Activated CD4-positive, alpha-beta T cell treated with anti-CD3 and anti-CD28 coated beads, Interleukin-2, amount 10 ng/mL, durations not matched to agents 7 days and 5 days (primary cell): Measurements from ENCODE around the gene CEMIP. TPM values are rescaled to one million over a fixed set of nuclear protein-coding genes. Genes with fewer than 3 reads are reported as not detected.

Source experiments
- CTCF ChIA-PET: fragments of 350-600 bp; sonication (Branson Sonifier 250); formaldehyde crosslinking; loops from one replicate; lab custom pipeline; 2021; ENCODE audit warnings: antibody characterized with exemption; lab: Charles Lee
- POLR2A ChIA-PET: fragments of 350-600 bp; sonication (Branson Sonifier 250); formaldehyde crosslinking; loops from one replicate; lab custom pipeline; 2021; ENCODE audit warnings: antibody characterized with exemption; lab: Charles Lee
- DNase-seq: peaks from one replicate; pipeline ENCODE4 v3.0.0-alpha.2; 2020
- H3K27ac Mint-ChIP-seq: one replicate; pipeline ENCODE4 v1.8.0; 2021; ENCODE audit warnings: mild to moderate bottlenecking, moderate library complexity, mixed read lengths
- H3K27me3 Mint-ChIP-seq: one replicate; pipeline ENCODE4 v1.8.0; 2021; ENCODE audit warnings: mixed read lengths
- H3K36me3 Mint-ChIP-seq: one replicate; pipeline ENCODE4 v1.8.0; 2021; ENCODE audit warnings: low read depth, mixed read lengths
- H3K4me1 Mint-ChIP-seq: one replicate; pipeline ENCODE4 v1.8.0; 2021; ENCODE audit warnings: mixed read lengths
- H3K4me3 Mint-ChIP-seq: one replicate; pipeline ENCODE4 v1.8.0; 2021; ENCODE audit warnings: mild to moderate bottlenecking, moderate library complexity, mixed read lengths
- H3K9me3 Mint-ChIP-seq: one replicate; pipeline ENCODE4 v1.8.0; 2021; ENCODE audit warnings: mixed read lengths
- total RNA-seq, 2 experiments: library from RNA; stranded (reverse); gene quantifications; one replicate each; pipeline ENCODE4 v1.2.3, GENCODE V29; 2021

Gene CEMIP
- total RNA-seq, 2 experiments from 2014 or later: not detected

DNA sequence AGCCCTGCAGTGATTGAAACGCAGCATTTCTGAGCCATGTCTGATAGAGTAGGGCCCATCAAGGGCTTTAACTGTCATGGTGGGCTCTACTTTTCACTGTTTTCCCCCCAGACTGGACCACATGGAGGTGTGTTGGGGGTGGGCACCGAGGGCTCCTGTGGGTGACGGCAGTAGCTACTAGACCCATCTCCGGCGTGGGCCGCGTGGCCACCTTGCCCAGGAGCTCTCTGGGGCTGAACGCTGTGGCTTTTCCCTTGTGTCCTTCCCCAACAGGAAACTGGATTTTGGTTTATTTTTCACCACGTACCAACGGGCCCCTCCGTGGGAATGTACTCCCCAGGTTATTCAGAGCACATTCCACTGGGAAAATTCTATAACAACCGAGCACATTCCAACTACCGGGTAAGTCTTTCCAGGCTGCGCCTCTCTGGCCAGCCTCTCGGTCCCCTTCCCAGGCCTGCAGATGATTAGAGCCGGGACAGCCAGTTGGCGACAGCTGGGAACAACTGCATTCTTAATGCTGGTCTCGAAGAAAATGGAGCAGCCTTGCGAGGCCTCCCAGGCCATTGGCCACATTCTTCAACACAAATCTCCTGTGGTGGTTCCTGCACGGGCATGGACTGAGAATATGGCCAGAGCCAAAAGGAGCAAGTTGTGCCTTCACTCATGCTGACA lies 142.7 kb downstream of the CEMIP start:
- no peak overlapping the region for H3K4me3 Mint-ChIP-seq
- no peak overlapping the region for H3K27ac Mint-ChIP-seq
- H3K27me3 Mint-ChIP-seq: no peaks in the 10 kb centered on the region
- H3K4me1 Mint-ChIP-seq: peaks cover 16% of the 10 kb centered on the region
- H3K9me3 Mint-ChIP-seq: no peaks in the 10 kb centered on the region
- CTCF ChIA-PET: interaction anchor here (0.7 to 0.8 kb wide), 2 partner anchors 19 to 248 kb away, joined by 3 read pairs; no protein-coding TSS in a partner anchor
- H3K36me3 Mint-ChIP-seq: no peaks in the 10 kb centered on the region
- POLR2A ChIA-PET: no interaction called here
- DNase-seq: no peak

DNA sequence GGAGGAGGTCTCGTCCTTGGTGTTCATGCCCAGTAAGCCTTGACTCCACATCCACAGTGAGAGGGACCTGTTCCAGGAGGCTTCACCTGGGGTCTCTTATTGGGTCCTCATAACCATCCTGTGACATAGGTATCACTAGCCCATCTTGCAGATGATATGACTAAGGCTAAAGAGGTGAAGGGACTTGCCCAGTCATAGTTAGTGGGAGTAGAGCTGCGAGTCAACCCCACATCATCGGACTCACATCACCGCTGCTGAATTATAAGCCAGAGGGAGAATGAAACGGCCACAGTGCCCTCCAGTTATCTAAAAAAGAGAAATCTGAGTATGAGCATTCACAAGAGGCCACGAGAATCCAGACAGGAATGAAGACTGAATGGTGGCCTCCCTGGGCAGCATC lies 144.5 kb downstream of the CEMIP start:
- CTCF ChIA-PET: interaction anchor here (0.9 kb wide), 1 partner anchor 24 kb away, joined by 3 read pairs; no protein-coding TSS in a partner anchor
- POLR2A ChIA-PET: no interaction called here
- Mint-ChIP-seq H3K9me3 (no peaks in the 10 kb centered on the region), H3K36me3 (no peaks in the 10 kb centered on the region), H3K4me3 (no peak overlapping the region), H3K27me3 (no peaks in the 10 kb centered on the region), H3K27ac (no peak overlapping the region), H3K4me1 (peaks cover 16% of the 10 kb centered on the region)
- no peak for DNase-seq

DNA sequence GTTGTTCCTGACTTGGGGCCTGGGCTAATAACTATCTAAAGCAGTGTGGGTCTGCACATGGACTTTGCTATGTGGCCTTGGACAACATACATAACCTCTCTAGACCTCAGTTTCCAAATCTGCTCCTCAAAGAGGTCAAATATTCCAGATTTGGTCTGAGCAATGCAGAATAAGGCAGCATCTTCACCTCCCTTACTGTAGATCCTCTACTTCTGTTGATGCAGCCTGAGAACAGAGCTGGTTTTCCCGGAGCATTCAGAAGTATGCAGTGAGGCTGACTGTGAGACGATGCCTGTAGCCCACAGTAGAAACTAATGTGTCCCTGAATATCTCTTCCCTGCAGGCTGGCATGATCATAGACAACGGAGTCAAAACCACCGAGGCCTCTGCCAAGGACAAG lies 145.1 kb downstream of the CEMIP start:
- H3K4me3 Mint-ChIP-seq: no peak overlapping the region
- no peak overlapping the region for H3K27ac Mint-ChIP-seq
- peaks cover 16% of the 10 kb centered on the region for H3K4me1 Mint-ChIP-seq
- H3K27me3 Mint-ChIP-seq: no peaks in the 10 kb centered on the region
- CTCF ChIA-PET: interaction anchor here (0.5 to 1.1 kb wide), 3 partner anchors 25 to 228 kb away, joined by 3 read pairs; no protein-coding TSS in a partner anchor
- no peak for DNase-seq
- no peaks in the 10 kb centered on the region for H3K9me3 Mint-ChIP-seq
- POLR2A ChIA-PET: no interaction called here
- H3K36me3 Mint-ChIP-seq: no peaks in the 10 kb centered on the region

DNA sequence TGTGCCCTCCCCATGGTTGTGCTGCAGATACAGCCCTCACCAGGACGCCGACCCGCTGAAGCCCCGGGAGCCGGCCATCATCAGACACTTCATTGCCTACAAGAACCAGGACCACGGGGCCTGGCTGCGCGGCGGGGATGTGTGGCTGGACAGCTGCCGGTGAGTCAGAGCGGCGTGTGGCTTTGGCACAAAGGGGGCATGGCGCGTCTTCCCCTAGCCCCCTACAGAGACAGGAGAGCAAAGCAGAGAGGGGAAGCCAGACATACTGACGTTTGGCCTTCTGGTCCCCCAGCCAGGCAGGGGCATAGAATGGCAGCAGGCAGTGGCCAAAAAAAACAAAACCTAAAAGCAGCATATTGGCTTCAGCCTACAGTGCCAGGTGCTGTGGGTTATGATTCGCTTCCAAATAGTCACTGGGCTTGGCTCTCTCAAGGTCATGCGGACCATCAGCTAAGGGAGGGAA lies 146.5 kb downstream of the CEMIP start:
- H3K9me3 Mint-ChIP-seq: no peaks in the 10 kb centered on the region
- H3K4me3 Mint-ChIP-seq: no peak overlapping the region
- peaks cover 6% of the 10 kb centered on the region for H3K4me1 Mint-ChIP-seq
- no peak for DNase-seq
- no peaks in the 10 kb centered on the region for H3K27me3 Mint-ChIP-seq
- POLR2A ChIA-PET: interaction anchor here (0.7 kb wide), 1 partner anchor 478 kb away, joined by 4 read pairs; no protein-coding TSS in a partner anchor
- H3K27ac Mint-ChIP-seq: no peak overlapping the region
- CTCF ChIA-PET: interaction anchor here (1.1 kb wide), 1 partner anchor 35 kb away, joined by 3 read pairs; no protein-coding TSS in a partner anchor
- H3K36me3 Mint-ChIP-seq: no peaks in the 10 kb centered on the region

DNA sequence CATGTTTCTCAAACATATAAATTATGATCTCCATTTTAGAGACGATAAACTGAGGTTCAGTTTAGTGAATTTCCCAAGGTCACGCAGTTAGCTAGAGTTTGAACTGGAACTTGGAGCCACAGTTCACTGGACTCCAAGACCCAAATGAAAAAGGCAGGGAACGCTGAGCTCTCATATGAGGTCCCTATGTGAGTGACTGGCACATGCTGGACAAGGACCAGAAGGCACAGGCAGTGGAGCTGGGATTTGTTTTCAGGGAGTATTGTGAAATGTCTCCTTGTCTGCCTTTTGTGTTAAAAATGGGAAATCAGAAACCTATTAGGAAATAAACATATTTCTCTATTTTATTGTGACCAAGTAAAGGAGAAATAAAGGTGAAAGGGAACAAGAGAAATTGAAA lies 147.0 kb downstream of the CEMIP start:
- H3K36me3 Mint-ChIP-seq: no peaks in the 10 kb centered on the region
- no peak overlapping the region for H3K4me3 Mint-ChIP-seq
- DNase-seq: no peak
- ChIA-PET CTCF (no interaction called here), POLR2A (interaction anchor here (0.7 kb wide), 1 partner anchor 479 kb away, joined by 4 read pairs; no protein-coding TSS in a partner anchor)
- H3K4me1 Mint-ChIP-seq: peaks cover 1% of the 10 kb centered on the region
- H3K27me3 Mint-ChIP-seq: no peaks in the 10 kb centered on the region
- H3K27ac Mint-ChIP-seq: no peak overlapping the region
- no peaks in the 10 kb centered on the region for H3K9me3 Mint-ChIP-seq

DNA sequence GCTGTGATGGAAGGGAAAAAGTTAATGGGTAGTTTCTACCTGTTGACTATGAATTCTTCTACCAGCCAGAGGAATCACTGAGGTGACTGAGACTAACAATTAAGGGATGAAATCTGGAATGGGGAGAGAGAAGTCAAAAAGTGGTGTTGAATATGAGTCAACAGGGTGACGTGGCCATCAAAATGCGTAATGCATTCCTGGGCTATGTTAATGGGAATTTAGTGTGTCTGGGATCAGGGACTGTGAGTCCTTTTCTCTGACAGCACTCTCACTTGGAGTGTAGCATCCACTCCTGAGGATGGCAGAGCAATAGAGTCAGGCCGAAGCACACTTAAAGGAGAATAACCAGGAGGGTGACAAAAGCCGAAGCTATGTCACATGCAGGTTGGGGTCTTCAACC lies 150.1 kb downstream of the CEMIP start:
- ChIA-PET POLR2A (interaction anchor here (0.6 kb wide), 1 partner anchor 41 kb away, joined by 5 read pairs; no protein-coding TSS in a partner anchor), CTCF (interaction anchor here (1.0 kb wide), 1 partner anchor 343 kb away, joined by 3 read pairs; no protein-coding TSS in a partner anchor)
- no peaks in the 10 kb centered on the region for H3K9me3 Mint-ChIP-seq
- no peaks in the 10 kb centered on the region for H3K27me3 Mint-ChIP-seq
- no peak for DNase-seq
- no peaks in the 10 kb centered on the region for H3K36me3 Mint-ChIP-seq
- no peaks in the 10 kb centered on the region for H3K4me1 Mint-ChIP-seq
- H3K27ac Mint-ChIP-seq: no peak overlapping the region
- no peak overlapping the region for H3K4me3 Mint-ChIP-seq

DNA sequence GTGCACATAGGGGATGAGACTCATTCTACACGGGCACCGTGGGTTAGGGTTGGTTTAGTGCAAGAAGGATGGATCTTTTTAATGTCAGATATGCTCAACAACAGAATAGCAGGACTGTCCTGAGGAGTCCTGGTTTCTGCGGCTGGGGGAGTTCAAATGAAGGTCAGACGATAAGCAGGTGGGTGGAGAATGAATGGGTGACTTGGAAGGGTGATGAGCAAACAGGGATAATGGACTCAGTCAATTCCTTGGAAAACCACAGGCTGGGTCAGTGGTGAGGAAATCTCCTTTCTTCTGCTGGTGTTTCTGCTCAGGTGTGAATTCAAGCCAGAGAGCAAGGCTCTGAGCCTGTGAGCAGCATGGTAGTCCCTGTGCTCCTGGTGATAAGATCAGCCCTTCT lies 150.5 kb downstream of the CEMIP start:
- Mint-ChIP-seq H3K4me1 (peaks cover 4% of the 10 kb centered on the region), H3K9me3 (no peaks in the 10 kb centered on the region), H3K27ac (no peak overlapping the region), H3K4me3 (no peak overlapping the region), H3K36me3 (peaks cover under 1% of the 10 kb centered on the region), H3K27me3 (no peaks in the 10 kb centered on the region)
- ChIA-PET CTCF (interaction anchor here (1.0 kb wide), 1 partner anchor 342 kb away, joined by 3 read pairs; no protein-coding TSS in a partner anchor), POLR2A (no interaction called here)
- DNase-seq: no peak

DNA sequence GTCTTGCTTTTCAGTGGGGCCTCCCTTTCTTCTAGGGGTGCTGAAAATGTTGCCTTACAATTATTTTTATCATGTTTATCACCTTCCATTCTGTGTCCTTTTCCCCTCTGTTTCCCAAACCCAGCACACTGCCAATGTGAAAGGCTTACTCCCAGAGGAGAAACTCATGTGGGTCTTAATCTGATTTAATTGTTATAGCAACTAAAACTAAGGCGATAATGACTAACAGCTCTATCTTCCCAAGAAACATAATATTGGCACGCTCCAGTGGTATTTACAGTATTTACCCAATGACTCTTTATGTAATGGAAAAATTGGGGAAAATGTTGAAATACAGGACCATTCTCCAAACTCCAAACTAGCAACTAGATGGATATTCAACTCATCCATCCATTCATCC lies 152.0 kb downstream of the CEMIP start:
- H3K36me3 Mint-ChIP-seq: peaks cover 2% of the 10 kb centered on the region
- no peaks in the 10 kb centered on the region for H3K27me3 Mint-ChIP-seq
- DNase-seq: no peak
- ChIA-PET POLR2A (no interaction called here), CTCF (no interaction called here)
- H3K4me1 Mint-ChIP-seq: peaks cover 8% of the 10 kb centered on the region
- H3K4me3 Mint-ChIP-seq: no peak overlapping the region
- H3K27ac Mint-ChIP-seq: no peak overlapping the region
- no peaks in the 10 kb centered on the region for H3K9me3 Mint-ChIP-seq

DNA sequence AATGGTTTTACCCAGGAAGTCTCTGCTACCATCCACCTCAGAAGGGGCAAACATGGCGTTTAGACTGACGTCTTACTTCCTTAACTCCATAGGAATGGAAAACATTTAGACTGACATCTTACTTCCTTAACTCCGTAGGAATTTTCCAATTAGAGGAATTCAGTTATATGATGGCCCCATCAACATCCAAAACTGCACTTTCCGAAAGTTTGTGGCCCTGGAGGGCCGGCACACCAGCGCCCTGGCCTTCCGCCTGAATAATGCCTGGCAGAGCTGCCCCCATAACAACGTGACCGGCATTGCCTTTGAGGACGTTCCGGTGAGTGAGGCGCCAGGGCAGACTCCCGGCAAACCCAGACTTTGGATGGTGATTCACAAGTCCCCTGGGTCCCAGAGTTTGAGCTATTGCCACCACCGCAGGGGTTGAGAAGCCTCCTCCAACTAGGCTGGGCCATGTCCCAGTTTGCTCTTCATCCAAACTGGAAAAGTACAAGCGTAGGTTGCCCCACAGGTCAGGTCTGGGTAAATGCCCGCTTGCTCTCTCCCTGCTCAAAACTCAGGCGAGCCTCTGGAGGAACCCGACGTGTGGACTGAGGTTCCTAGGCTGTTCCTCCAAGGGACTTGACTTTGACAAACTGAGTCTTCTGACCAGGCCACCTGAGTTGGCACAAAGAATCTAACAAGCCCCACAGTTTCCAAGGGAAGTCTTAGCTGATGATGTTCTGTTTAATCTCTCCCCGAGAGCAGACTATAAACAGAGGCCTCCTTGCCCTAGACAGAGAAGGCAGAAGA lies 152.7 kb downstream of the CEMIP start:
- H3K36me3 Mint-ChIP-seq: peaks cover 2% of the 10 kb centered on the region
- H3K27ac Mint-ChIP-seq: no peak overlapping the region
- H3K9me3 Mint-ChIP-seq: no peaks in the 10 kb centered on the region
- CTCF ChIA-PET: no interaction called here
- no peak for DNase-seq
- peaks cover 8% of the 10 kb centered on the region for H3K4me1 Mint-ChIP-seq
- H3K4me3 Mint-ChIP-seq: no peak overlapping the region
- no peaks in the 10 kb centered on the region for H3K27me3 Mint-ChIP-seq
- POLR2A ChIA-PET: no interaction called here

DNA sequence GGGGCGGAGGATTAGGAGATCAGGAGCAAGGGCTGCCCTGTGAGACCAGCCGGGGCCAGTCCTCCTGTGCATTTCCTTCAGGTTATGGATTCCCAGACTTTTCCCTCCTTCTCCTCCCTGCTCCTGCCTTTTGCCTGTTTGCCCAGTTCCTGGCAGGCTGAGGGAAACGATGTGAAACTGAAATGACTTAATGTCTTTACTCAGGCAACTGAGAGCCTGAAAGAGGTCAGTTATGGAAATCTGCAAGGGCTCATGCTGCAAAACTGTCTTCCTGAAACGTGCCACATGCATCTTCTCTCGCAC lies 153.3 kb downstream of the CEMIP start:
- Mint-ChIP-seq H3K4me1 (peaks cover 8% of the 10 kb centered on the region), H3K27me3 (no peaks in the 10 kb centered on the region), H3K36me3 (peaks cover 2% of the 10 kb centered on the region), H3K4me3 (no peak overlapping the region), H3K9me3 (no peaks in the 10 kb centered on the region), H3K27ac (no peak overlapping the region)
- no peak for DNase-seq
- CTCF ChIA-PET: no interaction called here
- POLR2A ChIA-PET: no interaction called here

DNA sequence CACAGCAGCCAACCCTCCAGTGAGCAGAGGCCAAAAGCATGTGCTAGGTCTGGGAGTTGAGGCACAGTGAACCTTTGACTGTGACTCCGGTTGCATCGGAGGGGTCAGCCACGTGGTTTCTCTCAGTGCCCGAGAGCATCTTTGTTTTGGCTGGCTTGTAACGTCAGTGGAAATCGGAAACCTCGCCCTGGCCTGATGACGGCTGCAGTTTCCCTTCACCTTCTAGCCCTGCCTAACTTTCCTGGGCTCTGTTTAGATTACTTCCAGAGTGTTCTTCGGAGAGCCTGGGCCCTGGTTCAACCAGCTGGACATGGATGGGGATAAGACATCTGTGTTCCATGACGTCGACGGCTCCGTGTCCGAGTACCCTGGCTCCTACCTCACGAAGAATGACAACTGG lies 153.8 kb downstream of the CEMIP start:
- Mint-ChIP-seq H3K9me3 (no peaks in the 10 kb centered on the region), H3K36me3 (peaks cover 2% of the 10 kb centered on the region), H3K4me1 (peaks cover 8% of the 10 kb centered on the region), H3K4me3 (no peak overlapping the region), H3K27ac (no peak overlapping the region), H3K27me3 (no peaks in the 10 kb centered on the region)
- POLR2A ChIA-PET: no interaction called here
- no peak for DNase-seq
- CTCF ChIA-PET: no interaction called here

DNA sequence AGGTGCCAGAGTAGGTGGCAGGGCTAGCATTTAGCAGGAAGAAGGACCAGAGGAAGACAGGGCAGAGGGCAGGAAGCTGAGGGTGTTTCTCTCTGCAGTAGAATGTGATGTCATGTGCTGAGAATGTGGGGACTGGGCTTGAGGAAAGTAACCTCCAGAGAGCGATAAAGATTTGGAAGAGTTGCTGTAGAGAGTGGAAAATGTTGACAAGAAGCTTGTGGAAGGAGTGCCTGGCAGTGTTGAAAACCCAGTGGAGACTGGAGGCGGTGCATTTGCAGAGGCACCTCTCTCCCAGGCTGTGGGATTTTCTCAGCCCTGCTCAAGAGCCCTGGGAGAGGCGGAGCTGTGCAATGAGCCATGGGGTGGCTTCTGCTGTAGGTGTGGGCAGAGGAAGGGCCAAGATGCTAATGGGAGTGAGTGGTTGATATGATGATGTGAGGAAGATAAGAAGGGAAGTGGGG lies 155.6 kb downstream of the CEMIP start:
- Mint-ChIP-seq H3K4me3 (no peak overlapping the region), H3K9me3 (no peaks in the 10 kb centered on the region), H3K27ac (no peak overlapping the region), H3K27me3 (no peaks in the 10 kb centered on the region), H3K36me3 (peaks cover 2% of the 10 kb centered on the region), H3K4me1 (peaks cover 8% of the 10 kb centered on the region)
- CTCF ChIA-PET: no interaction called here
- POLR2A ChIA-PET: no interaction called here
- no peak for DNase-seq
